C4-2B (cell line): ENCODE measurements around the gene ERLEC1.

Source experiments
- H3K27ac ChIP-seq: fragments of 450-650 bp; 2 replicates; pipeline ENCODE4 v1.5.1; 2017
- ZFX ChIP-seq: fragments of 450-650 bp; IDR thresholded peaks from 2 replicates; pipeline ENCODE4 v1.6.1; 2017
- TF ChIP-seq, protein P1 (sequence below): fragments of 450-650 bp; conservative IDR thresholded peaks from 2 replicates; pipeline ENCODE4 v1.5.1; 2017; ENCODE audit warnings: mild to moderate bottlenecking

ERLEC1 gene

DNA sequence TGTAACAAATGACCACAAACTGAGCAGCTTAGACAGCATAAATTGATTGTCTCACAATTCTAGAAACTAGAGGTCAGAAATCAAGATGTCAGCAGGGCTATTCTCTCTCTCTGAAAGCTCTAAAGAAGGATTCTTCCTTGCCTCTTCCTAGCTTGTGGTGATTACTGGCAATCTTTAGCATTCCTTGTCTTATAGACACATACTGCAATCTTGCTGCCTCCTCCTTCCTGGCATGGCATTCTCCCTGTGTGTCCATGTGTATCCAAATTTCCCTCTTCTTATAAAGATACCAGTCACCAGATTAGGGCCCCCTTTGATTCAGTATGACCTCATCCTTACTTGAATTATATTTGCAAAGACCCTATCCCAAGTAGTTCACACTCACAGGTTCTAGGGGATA, 2.4 kb upstream of the ERLEC1 start:
- TF ChIP-seq, protein P1, sequence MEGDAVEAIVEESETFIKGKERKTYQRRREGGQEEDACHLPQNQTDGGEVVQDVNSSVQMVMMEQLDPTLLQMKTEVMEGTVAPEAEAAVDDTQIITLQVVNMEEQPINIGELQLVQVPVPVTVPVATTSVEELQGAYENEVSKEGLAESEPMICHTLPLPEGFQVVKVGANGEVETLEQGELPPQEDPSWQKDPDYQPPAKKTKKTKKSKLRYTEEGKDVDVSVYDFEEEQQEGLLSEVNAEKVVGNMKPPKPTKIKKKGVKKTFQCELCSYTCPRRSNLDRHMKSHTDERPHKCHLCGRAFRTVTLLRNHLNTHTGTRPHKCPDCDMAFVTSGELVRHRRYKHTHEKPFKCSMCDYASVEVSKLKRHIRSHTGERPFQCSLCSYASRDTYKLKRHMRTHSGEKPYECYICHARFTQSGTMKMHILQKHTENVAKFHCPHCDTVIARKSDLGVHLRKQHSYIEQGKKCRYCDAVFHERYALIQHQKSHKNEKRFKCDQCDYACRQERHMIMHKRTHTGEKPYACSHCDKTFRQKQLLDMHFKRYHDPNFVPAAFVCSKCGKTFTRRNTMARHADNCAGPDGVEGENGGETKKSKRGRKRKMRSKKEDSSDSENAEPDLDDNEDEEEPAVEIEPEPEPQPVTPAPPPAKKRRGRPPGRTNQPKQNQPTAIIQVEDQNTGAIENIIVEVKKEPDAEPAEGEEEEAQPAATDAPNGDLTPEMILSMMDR: no peak
- no peak for TF ChIP-seq ZFX
- no peak overlapping the region for H3K27ac ChIP-seq

DNA sequence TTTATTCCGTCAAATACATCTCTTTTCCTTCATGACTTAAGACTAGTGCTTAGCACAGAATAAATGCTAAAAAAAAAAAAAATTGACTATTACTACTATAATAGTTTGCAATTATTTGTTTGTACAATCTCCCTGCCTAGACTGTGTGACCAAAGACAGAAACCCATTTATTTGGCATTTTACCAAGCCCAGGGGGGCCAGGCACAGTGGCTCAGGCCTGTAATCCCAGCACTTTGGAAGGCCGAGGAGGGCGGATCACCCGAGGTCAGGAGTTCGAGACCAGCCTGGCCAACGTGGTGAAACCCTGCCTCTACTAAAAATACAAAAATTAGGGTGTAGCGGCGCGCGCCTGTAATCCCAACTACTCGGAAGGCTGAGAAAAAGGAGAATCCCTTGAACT, 1.5 kb upstream of the ERLEC1 start:
- TF ChIP-seq ZFX: no peak
- TF ChIP-seq, protein P1: no peak
- H3K27ac ChIP-seq: no peak overlapping the region

DNA sequence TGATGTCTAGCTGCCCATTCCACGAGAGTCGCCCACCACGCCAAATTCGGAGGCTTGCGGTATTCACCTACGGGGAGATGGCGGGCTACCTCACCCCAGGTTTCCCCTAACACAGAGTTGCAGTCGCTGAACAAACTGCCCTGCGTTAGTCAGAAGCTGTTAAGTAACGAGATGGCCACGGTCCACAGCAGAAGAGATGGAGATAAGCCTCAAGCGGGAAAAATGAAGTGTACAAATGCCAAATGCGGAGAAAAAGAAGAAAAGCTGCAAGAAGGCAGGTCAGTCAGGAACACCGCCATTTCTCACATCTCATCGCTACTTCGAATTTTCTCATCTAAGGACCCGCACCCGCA, 516 bp upstream of the ERLEC1 start:
- TF ChIP-seq, protein P1: no peak
- no peak for TF ChIP-seq ZFX
- peak overlapping the region; percentile 81 for H3K27ac ChIP-seq

DNA sequence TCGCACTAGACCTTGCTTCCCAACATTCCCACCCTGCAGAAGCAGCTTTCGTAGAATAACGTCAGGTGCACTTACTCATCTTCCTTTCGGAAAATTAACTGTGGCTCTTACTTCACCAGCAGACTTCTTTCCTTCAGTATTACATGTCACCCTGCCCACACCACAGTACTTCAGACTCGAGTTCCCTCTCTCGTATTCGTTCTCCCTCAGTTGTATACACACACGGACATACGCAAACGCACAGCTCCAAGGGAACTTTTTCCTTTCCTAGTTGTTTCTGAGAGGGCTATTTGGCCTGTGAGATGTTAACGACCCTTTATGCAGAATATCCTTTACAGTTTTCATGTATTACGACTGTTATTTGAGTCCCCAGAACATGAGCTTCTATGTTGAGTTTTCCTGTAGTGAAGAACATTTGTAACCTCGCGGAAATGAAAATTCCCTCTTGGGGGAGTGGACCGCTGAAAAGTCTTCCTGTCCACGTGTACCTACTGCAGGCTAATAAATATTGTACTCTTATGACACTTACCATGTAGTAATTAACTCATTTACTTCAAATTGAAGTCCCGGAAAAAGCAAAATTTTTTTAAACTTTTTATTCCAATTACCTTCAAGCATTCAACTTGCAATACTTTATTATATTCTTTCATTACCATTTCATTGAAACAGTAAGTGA, 908 bp downstream of the ERLEC1 start:
- TF ChIP-seq, protein P1: no peak
- no peak for TF ChIP-seq ZFX
- H3K27ac ChIP-seq: peak overlapping the region; percentile 81

DNA sequence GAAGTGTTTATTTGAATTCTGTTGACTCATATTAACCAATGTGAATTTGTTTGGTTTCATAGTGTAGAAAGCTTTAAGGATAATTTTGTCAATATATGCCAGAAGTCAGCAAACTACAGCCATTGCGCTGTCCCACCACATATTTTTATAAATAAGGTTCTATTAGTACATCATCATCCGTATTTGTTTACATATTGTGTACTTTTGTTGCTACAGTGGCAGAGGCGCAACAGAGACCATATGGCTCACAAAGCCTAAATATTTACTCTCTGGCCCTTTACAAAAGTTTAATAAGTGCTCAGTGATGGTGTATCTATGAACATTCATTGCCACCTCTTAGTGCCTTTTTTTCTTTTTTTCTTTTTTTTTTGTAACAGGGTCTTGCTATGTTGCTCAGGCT, 6.4 kb downstream of the ERLEC1 start:
- TF ChIP-seq, protein P1: no peak
- TF ChIP-seq ZFX: no peak
- H3K27ac ChIP-seq: no peak overlapping the region

DNA sequence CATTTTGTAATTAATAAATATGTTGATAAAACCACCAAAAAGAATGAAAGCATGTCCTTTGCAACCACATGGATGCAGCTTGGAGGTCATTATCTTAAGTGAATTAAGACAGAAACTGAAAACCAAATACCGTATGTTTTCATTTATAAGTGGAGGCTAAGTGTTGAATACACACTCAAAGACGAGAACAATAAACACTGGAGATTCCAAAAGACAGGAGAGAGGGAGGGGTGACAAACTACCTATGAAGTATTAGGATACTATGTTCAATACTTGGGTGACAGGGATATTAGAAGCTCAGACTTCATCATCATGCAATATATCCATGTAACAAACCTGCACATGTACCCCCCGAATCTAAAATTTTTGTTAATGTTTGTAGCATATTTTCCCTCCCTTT, 7.0 kb downstream of the ERLEC1 start:
- TF ChIP-seq ZFX: no peak
- TF ChIP-seq, protein P1: no peak

DNA sequence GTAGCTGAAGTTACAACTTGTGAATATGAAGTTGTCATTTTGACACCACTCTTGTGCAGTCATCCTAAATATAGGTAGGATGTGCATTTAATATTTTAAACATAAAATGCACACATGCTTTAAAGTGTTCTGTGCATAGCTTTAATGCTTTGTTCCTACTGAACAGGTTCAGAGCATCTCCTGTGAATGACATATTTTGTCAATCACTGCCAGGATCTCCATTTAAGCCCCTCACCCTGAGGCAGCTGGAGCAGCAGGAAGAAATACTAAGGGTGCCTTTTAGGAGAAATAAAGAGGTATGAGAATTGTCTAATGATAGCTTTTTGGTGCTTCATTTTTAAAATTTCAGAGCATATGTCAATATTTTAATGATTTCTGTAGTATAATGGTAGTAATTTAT, 14.7 kb downstream of the ERLEC1 start:
- H3K27ac ChIP-seq: no peak overlapping the region
- TF ChIP-seq, protein P1: no peak
- no peak for TF ChIP-seq ZFX

More for the DNA sequence above, 7.0 kb downstream of the ERLEC1 start:
- H3K27ac ChIP-seq: no peak overlapping the region
